K562 (cell line): ENCODE measurements around the gene NDUFA7. TPM values are rescaled to one million over a fixed set of nuclear protein-coding genes. Genes with fewer than 3 reads are reported as not detected.
"Not testable (repeated sequence)": the region's sequence is repeated elsewhere in the genome, so short reads cannot be mapped to it uniquely, and the experiment has no call there.

ENCODE experiments used
- ATAC-seq: fragments of 200-7000 bp; cut with Tn5 transposase; 3 replicates; pipeline ENCODE4 v1.9.1; 2020; ENCODE audit warnings: moderate library complexity
- BruUV-seq: library from RNA; stranded (reverse); fragments of 400-500 nt; replicated peaks from 2 replicates; lab custom pipeline; 2021; lab: Mats Ljungman, UMichigan
- CTCF ChIA-PET: fragments of 300-600 bp; formaldehyde crosslinking; extraction: SDS; loops from one replicate; lab custom pipeline; 2021; ENCODE audit warnings: low intra/inter-chr PET ratio; lab: Yijun Ruan, JAX
- POLR2A ChIA-PET: fragments of 300-600, 350-650 bp; sonication (Branson Sonifier 250); formaldehyde crosslinking; extraction: SDS; loops from one replicate; lab custom pipeline; 2021; ENCODE audit warnings: antibody characterized with exemption, inconsistent platforms; lab: Yijun Ruan, JAX
- DNase-seq, 4 experiments: peaks; one replicate each; pipeline versions ENCODE4 v3.0.0 to v3.0.0-alpha.2; 2011 to 2018; ENCODE audit warnings: low spot score in 3 of 4, mixed read lengths in 3 of 4; ENCODE audit errors: extremely low read depth in 1 of 4
- FAIRE-seq: peaks from 2 replicates; lab custom pipeline; 2011; peaks lifted over from hg19 to GRCh38; lab: Jason Lieb, UNC
- H2AFZ ChIP-seq: 2 replicates; pipeline ENCODE4 v1.6.0; 2011; ENCODE audit warnings: low read depth, low read length, control low read depth, inconsistent platforms
- H3K27ac ChIP-seq: fragments of 200-600 bp; 3 replicates; pipeline ENCODE4 v1.8.0; 2011; ENCODE audit warnings: low read depth, mild to moderate bottlenecking, control low read depth, inconsistent platforms, low read length, moderate library complexity, mixed read lengths; ENCODE audit errors: extremely low read depth
- H3K27me3 ChIP-seq, 2 experiments: fragments of 300-600 bp in 1 of 2; 2 replicates in 1 of 2; 3 replicates in 1 of 2; pipeline versions ENCODE4 v1.6.0 to v1.8.0; 2011; ENCODE audit warnings: inconsistent platforms in 2 of 2, low read length in 2 of 2, mild to moderate bottlenecking in 1 of 2, mixed read lengths in 1 of 2, moderate library complexity in 1 of 2; ENCODE audit not compliant: control insufficient read depth in 2 of 2, insufficient read depth in 2 of 2
- H3K36me3 ChIP-seq: fragments of 300-600 bp; 3 replicates; pipeline ENCODE4 v1.8.0; 2011; ENCODE audit warnings: mild to moderate bottlenecking, low read length, inconsistent platforms; ENCODE audit not compliant: control insufficient read depth, insufficient read depth
- H3K4me1 ChIP-seq, 2 experiments: fragments of 200-600 bp in 1 of 2; replicated peaks in 1 of 2; 2 replicates in 1 of 2; 3 replicates in 1 of 2; pipeline versions ENCODE4 v1.5.1 to v1.8.0; 2011; ENCODE audit warnings: inconsistent platforms in 2 of 2, low read length in 2 of 2, mild to moderate bottlenecking in 1 of 2, mixed read lengths in 1 of 2, moderate library complexity in 1 of 2; ENCODE audit not compliant: control insufficient read depth in 2 of 2, insufficient read depth in 2 of 2
- H3K4me2 ChIP-seq: 2 replicates; pipeline ENCODE4 v1.6.1; 2011; ENCODE audit warnings: low read length, control low read depth, inconsistent platforms, mixed read lengths; ENCODE audit not compliant: insufficient read depth
- H3K4me3 ChIP-seq: fragments of 200-600 bp; sonication (generic), shearing (Covaris generic); 2 replicates; pipeline ENCODE4 v1.5.1; 2016; ENCODE audit warnings: control low read depth, inconsistent platforms
- H3K79me2 ChIP-seq: fragments of 200-600 bp; 3 replicates; pipeline ENCODE4 v1.8.0; 2011; ENCODE audit warnings: low read length, inconsistent platforms; ENCODE audit not compliant: control insufficient read depth, insufficient read depth
- H3K9ac ChIP-seq, 2 experiments: 2 replicates each; pipeline versions ENCODE4 v1.6.0 to v1.6.1; 2011; ENCODE audit warnings: low read depth in 2 of 2, low read length in 2 of 2, control low read depth in 1 of 2, inconsistent platforms in 1 of 2, mild to moderate bottlenecking in 1 of 2, mixed read lengths in 1 of 2; ENCODE audit not compliant: insufficient read depth in 1 of 2
- H3K9me1 ChIP-seq: one replicate; pipeline ENCODE4 v1.6.0; 2011; ENCODE audit warnings: inconsistent platforms, mild to moderate bottlenecking, low read length, moderate library complexity; ENCODE audit not compliant: control insufficient read depth, insufficient read depth
- H3K9me3 ChIP-seq: replicated peaks from 2 replicates; pipeline ENCODE4 v1.5.1; 2011; ENCODE audit warnings: low read depth, low read length, inconsistent platforms; ENCODE audit not compliant: control insufficient read depth, insufficient read depth
- H4K20me1 ChIP-seq: replicated peaks from 2 replicates; pipeline ENCODE4 v1.6.1; 2011; ENCODE audit warnings: low read length, inconsistent platforms, mixed read lengths; ENCODE audit not compliant: control insufficient read depth, insufficient read depth
- BRD4 ChIP-seq: fragments of 200-600 bp; sonication (generic); IDR thresholded peaks from 2 replicates; pipeline ENCODE4 v1.6.1; 2017; ENCODE audit warnings: inconsistent platforms
- GATAD2A ChIP-seq: fragments of 450-650 bp; IDR thresholded peaks from 2 replicates; pipeline ENCODE4 v1.6.1; 2017
- HMGN3 ChIP-seq: IDR thresholded peaks from 2 replicates; pipeline ENCODE4 v1.6.1; 2011; ENCODE audit warnings: borderline replicate concordance, low read depth, mild to moderate bottlenecking, mixed read lengths, low read length; ENCODE audit not compliant: insufficient read length; ENCODE audit errors: extremely low read depth
- KAT8 ChIP-seq: fragments of 450-650 bp; IDR thresholded peaks from 2 replicates; pipeline ENCODE4 v1.6.1; 2016; ENCODE audit warnings: low read depth, mild to moderate bottlenecking
- MTA2 ChIP-seq: fragments of 450-650 bp; IDR thresholded peaks from 2 replicates; pipeline ENCODE4 v1.6.1; 2016; ENCODE audit warnings: low read depth
- MTF1 ChIP-seq: fragments of 250-450 bp; sonication (Bioruptor Pico); IDR thresholded peaks from 2 replicates; pipeline ENCODE4 v1.9.0; 2021; ENCODE audit warnings: moderate library complexity, mild to moderate bottlenecking, inconsistent platforms, borderline replicate concordance
- NCOA2 ChIP-seq, 2 experiments: fragments of 450-650 bp; IDR thresholded peaks; 2 replicates each; pipeline ENCODE4 v1.6.1; 2018; ENCODE audit warnings: mild to moderate bottlenecking in 2 of 2, moderate library complexity in 1 of 2; ENCODE audit not compliant: partially characterized antibody in 2 of 2
- NRF1 ChIP-seq, 2 experiments: fragments of 450-650 bp; IDR thresholded peaks in 1 of 2; conservative IDR thresholded peaks in 1 of 2; 2 replicates each; pipeline ENCODE4 v1.6.1; 2014; ENCODE audit warnings: mild to moderate bottlenecking in 2 of 2
- SIRT6 ChIP-seq: IDR thresholded peaks from one replicate; pipeline ENCODE4 v1.6.1; 2012; ENCODE audit warnings: low read depth, mild to moderate bottlenecking, control low read depth, inconsistent platforms, low read length, moderate library complexity
- ZNF444 ChIP-seq: fragments of 250-450 bp; sonication (Bioruptor Pico); IDR thresholded peaks from 2 replicates; pipeline ENCODE4 v1.4.0; 2020; ENCODE audit warnings: mild to moderate bottlenecking, moderate library complexity
- WGBS: fragments of 100-300 bp; shearing (Covaris generic); methylation state at CpG from one replicate; pipeline ENCODE4 v1.1.6; 2016; ENCODE audit warnings: low coverage, mixed read lengths; ENCODE audit not compliant: insufficient coverage; ENCODE audit errors: missing lambda C conversion rate; 5-methylcytosine and 5-hydroxymethylcytosine counted together
- in situ Hi-C: fragments of 300-500 bp; cut with MboI; formaldehyde crosslinking; loops from 4 replicates; pipeline ENCODE4 v1.15.0; 2018; ENCODE audit warnings: inconsistent platforms, mixed read lengths
- intact Hi-C: fragments of 100-400 bp; cut with micrococcal nuclease; formaldehyde crosslinking; loops from 2 replicates; pipeline ENCODE4 v1.14.2; 2022
- polyA plus RNA-seq, 8 experiments: library from polyadenylated mRNA; depleted of rRNA in 4 of 8; stranded (reverse) in 5 of 8; unstranded in 3 of 8; fragments of >200 nt; fragmentation: Nextera tagmentation in 2 of 8; fragmentation: Illumina TruSeq in 1 of 8; extraction: Ambion mirVana in 2 of 8; extraction: Trizol in 1 of 8; gene quantifications; 2 replicates each; pipeline versions ENCODE4 v1.2.1 to v1.2.3, GENCODE V29; 2011 to 2014; ENCODE audit warnings: inconsistent platforms in 1 of 8, missing spikeins in 1 of 8
- total RNA-seq, 7 experiments: library from RNA; depleted of rRNA in 6 of 7; stranded (reverse); fragments of >200 nt in 6 of 7; fragmentation: Illumina TruSeq in 2 of 7; extraction: Trizol in 2 of 7; gene quantifications; 2 replicates each; pipeline versions ENCODE4 v1.2.1 to v1.2.3, GENCODE V29; 2011 to 2021; ENCODE audit warnings: low replicate concordance in 1 of 7
- TF ChIP-seq, protein P1 (sequence below): fragments of 450-650 bp; IDR thresholded peaks from 2 replicates; pipeline ENCODE4 v1.6.1; 2016; ENCODE audit warnings: borderline replicate concordance

The NDUFA7 gene
- total and polyA plus RNA-seq, 9 of the 15 experiments (the other 6 are each of a cell fraction or from before 2014, with no cell fraction given), result 70.8 to 348 (median 142) TPM

DNA sequence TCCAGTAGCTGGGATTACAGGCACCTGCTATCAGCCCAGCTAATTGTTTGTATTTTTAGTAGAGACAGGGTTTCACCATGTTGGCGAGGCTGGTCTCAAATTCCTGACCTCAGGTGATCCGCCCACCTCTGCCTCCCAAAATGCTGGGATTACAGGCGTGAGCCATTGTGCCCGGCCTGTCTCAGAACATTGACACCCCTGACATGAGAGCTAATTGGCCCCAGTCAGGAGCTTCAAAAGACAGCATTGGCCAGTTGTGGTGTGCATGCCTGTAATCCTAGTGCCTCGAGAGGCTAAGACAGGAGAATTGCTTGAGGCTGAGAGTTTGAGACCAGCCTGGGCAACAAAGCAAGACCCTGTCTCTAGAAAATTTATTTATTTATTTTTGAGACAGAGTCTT, 31.7 kb upstream of the NDUFA7 start:
- Histone ChIP-seq H3K4me1 (peaks cover 9 to 18% of the 10 kb centered on the region in 2 experiments; a peak in 4 of 5 replicates), H3K27me3 (peaks cover 2 to 11% of the 10 kb centered on the region in 2 experiments; a peak in 4 of 5 replicates)
- FAIRE-seq, H3K36me3 ChIP-seq, H3K9ac ChIP-seq, H3K4me2 ChIP-seq, H3K9me1 ChIP-seq, H4K20me1 ChIP-seq, H3K4me3 ChIP-seq, H3K9me3 ChIP-seq, H3K79me2 ChIP-seq, ATAC-seq, DNase-seq, BruUV-seq, H2AFZ ChIP-seq, H3K27ac ChIP-seq, in situ Hi-C loops: not testable (repeated sequence)
- WGBS, result 13% methylated on average over 5 of the region's 5 CpGs
- 0 out of 4 replicates have a peak, but pooled peaks of 1 of the 2 experiments have one; percentile 1 for TF ChIP-seq NRF1 (conservative IDR thresholded peaks at IDR 0.05 in 1 of 2, IDR thresholded peaks at IDR 0.05 in 1 of 2)
- intact Hi-C loops, result loop anchor here (5.0 kb wide), 2 partner anchors 154 to 224 kb away; partner anchors contain the start of gene MYO1F
- POLR2A ChIA-PET, result interaction anchor here (0.6 to 1.7 kb wide), 5 partner anchors 10 to 1822 kb away, joined by 3 to 8 read pairs (median 3); partner anchors contain the start of genes ANGPTL4, NDUFA7, RAB11B and RPS28
- CTCF ChIA-PET, result interaction anchor here (0.6 to 2.2 kb wide), 3 partner anchors 17 to 233 kb away, joined by 3 to 8 read pairs (median 3); no protein-coding TSS in a partner anchor

GRCh38 chr19:8352134-8352827, 31.1 kb upstream of the NDUFA7 start:
- ATAC-seq, result no peak
- no peaks in the 10 kb centered on the region for H3K36me3 ChIP-seq
- H4K20me1 ChIP-seq, result no peaks in the 10 kb centered on the region
- no peak for DNase-seq
- no TSS peak for BruUV-seq
- POLR2A ChIA-PET, result interaction anchor here (0.6 to 1.2 kb wide), 5 partner anchors 31 to 1822 kb away, joined by 3 to 6 read pairs (median 3); partner anchors contain the start of genes NDUFA7, RAB11B, RPS28 and TNFSF9
- intact Hi-C loops, result loop anchor here (5.0 kb wide), 2 partner anchors 155 to 225 kb away; partner anchors contain the start of gene MYO1F
- peak overlapping the region in 1 of 2 experiments; percentile 73; a peak in 1 of 4 replicates for H3K9ac ChIP-seq
- peaks cover 9 to 18% of the 10 kb centered on the region in 2 experiments; a peak in 4 of 5 replicates for H3K4me1 ChIP-seq
- H3K4me3 ChIP-seq, result no peak overlapping the region
- H3K79me2 ChIP-seq, result no peaks in the 10 kb centered on the region
- no peak overlapping the region for H2AFZ ChIP-seq
- CTCF ChIA-PET, result interaction anchor here (0.6 to 2.2 kb wide), 4 partner anchors 10 to 233 kb away, joined by 3 to 8 read pairs (median 3); no protein-coding TSS in a partner anchor
- H3K9me1 ChIP-seq, result no peaks in the 10 kb centered on the region
- no peak overlapping the region for H3K4me2 ChIP-seq
- in situ Hi-C loops, result no loop called here
- H3K27ac ChIP-seq, result no peak overlapping the region
- no peaks in the 10 kb centered on the region for H3K9me3 ChIP-seq
- no peak for FAIRE-seq
- WGBS, result 8% methylated on average over 6 of the region's 10 CpGs
- peaks cover 2 to 11% of the 10 kb centered on the region in 2 experiments; a peak in 4 of 5 replicates for H3K27me3 ChIP-seq
- TF ChIP-seq NRF1 (conservative IDR thresholded peaks at IDR 0.05 in 1 of 2, IDR thresholded peaks at IDR 0.05 in 1 of 2), result 0 out of 4 replicates have a peak, but pooled peaks of 1 of the 2 experiments have one; percentile 38
- peak; percentile 37; the same call in 1 of the 2 replicates for TF ChIP-seq MTA2
- no peak for TF ChIP-seq MTF1 (CRISPR knock-in tag)
- no peak for TF ChIP-seq KAT8
- no peak for TF ChIP-seq HMGN3
- TF ChIP-seq ZNF444, result no peak
- TF ChIP-seq SIRT6, result no peak
- TF ChIP-seq BRD4, result no peak
- TF ChIP-seq, protein P1, sequence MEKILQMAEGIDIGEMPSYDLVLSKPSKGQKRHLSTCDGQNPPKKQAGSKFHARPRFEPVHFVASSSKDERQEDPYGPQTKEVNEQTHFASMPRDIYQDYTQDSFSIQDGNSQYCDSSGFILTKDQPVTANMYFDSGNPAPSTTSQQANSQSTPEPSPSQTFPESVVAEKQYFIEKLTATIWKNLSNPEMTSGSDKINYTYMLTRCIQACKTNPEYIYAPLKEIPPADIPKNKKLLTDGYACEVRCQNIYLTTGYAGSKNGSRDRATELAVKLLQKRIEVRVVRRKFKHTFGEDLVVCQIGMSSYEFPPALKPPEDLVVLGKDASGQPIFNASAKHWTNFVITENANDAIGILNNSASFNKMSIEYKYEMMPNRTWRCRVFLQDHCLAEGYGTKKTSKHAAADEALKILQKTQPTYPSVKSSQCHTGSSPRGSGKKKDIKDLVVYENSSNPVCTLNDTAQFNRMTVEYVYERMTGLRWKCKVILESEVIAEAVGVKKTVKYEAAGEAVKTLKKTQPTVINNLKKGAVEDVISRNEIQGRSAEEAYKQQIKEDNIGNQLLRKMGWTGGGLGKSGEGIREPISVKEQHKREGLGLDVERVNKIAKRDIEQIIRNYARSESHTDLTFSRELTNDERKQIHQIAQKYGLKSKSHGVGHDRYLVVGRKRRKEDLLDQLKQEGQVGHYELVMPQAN, result 0 out of 2 replicates have a peak, but pooled peaks have one; percentile 17
- TF ChIP-seq NCOA2 (IDR thresholded peaks at IDR 0.05; ENCODE audit: partially characterized antibody in 2 of 2), result no peak
- 0 out of 2 replicates have a peak, but pooled peaks have one; percentile 19 for TF ChIP-seq GATAD2A
